Fibroblast of lung (primary cell): Measurements from ENCODE around the gene CTDSPL. TPM values are rescaled to one million over a fixed set of nuclear protein-coding genes. Genes with fewer than 3 reads are reported as not detected.

Experiments
- DNase-seq, 2 donors: peaks; one replicate each; pipeline versions ENCODE4 v3.0.0 to v3.0.0-alpha.2; 2010; ENCODE audit warnings: low read depth in 2 of 2
- H2AFZ ChIP-seq: 2 replicates; pipeline ENCODE4 v1.5.1; 2012; ENCODE audit warnings: low read length, control low read depth, inconsistent platforms
- H3K27ac ChIP-seq: 2 replicates; pipeline ENCODE4 v1.5.1; 2011; ENCODE audit warnings: low read length, control low read depth; ENCODE audit not compliant: insufficient read depth
- H3K27me3 ChIP-seq: 2 replicates; pipeline ENCODE4 v1.5.1; 2011; ENCODE audit warnings: mild to moderate bottlenecking, low read length; ENCODE audit not compliant: control insufficient read depth, insufficient read depth
- H3K36me3 ChIP-seq: 2 replicates; pipeline ENCODE4 v1.5.1; 2011; ENCODE audit warnings: low read length; ENCODE audit not compliant: control insufficient read depth, insufficient read depth
- H3K4me1 ChIP-seq: 2 replicates; pipeline ENCODE4 v1.5.1; 2011; ENCODE audit warnings: low read length; ENCODE audit not compliant: control insufficient read depth, insufficient read depth; ENCODE audit errors: extremely low read depth
- H3K4me2 ChIP-seq: 2 replicates; pipeline ENCODE4 v1.5.1; 2011; ENCODE audit warnings: low read length, control low read depth; ENCODE audit not compliant: insufficient read depth; ENCODE audit errors: extremely low read depth
- H3K4me3 ChIP-seq, 4 experiments: fragments of 200-600 bp in 1 of 4; sonication (generic) in 1 of 4; replicated peaks in 1 of 4; 2 replicates each; pipeline ENCODE4 v1.5.1; 2011 to 2016; ENCODE audit warnings: low read length in 4 of 4, low read depth in 3 of 4, mild to moderate bottlenecking in 3 of 4, control low read depth in 2 of 4, inconsistent platforms in 1 of 4, mixed read lengths in 1 of 4; ENCODE audit not compliant: insufficient read depth in 1 of 4; ENCODE audit errors: control extremely low read depth in 1 of 4
- H3K79me2 ChIP-seq: 2 replicates; pipeline ENCODE4 v1.5.1; 2012; ENCODE audit warnings: mild to moderate bottlenecking, low read length, inconsistent platforms; ENCODE audit not compliant: control insufficient read depth, insufficient read depth
- H3K9ac ChIP-seq: 2 replicates; pipeline ENCODE4 v1.5.1; 2011; ENCODE audit warnings: mild to moderate bottlenecking, low read length, control low read depth; ENCODE audit not compliant: insufficient read depth
- H3K9me3 ChIP-seq: 2 replicates; pipeline ENCODE4 v1.5.1; 2012; ENCODE audit warnings: low read depth, low read length; ENCODE audit not compliant: control insufficient read depth, insufficient read depth
- H4K20me1 ChIP-seq: 2 replicates; pipeline ENCODE4 v1.5.1; 2011; ENCODE audit warnings: low read length; ENCODE audit not compliant: control insufficient read depth, insufficient read depth; ENCODE audit errors: extremely low read depth
- CTCF ChIP-seq, 2 donors: IDR thresholded peaks in 1 of 2; conservative IDR thresholded peaks in 1 of 2; 1 replicate in 1 of 2; 2 replicates in 1 of 2; pipeline ENCODE4 v1.5.1; 2011 to 2012; ENCODE audit warnings: low read length in 2 of 2, control low read depth in 1 of 2, inconsistent platforms in 1 of 2, low read depth in 1 of 2, mild to moderate bottlenecking in 1 of 2
- EZH2 ChIP-seq: IDR thresholded peaks from 2 replicates; pipeline ENCODE4 v1.5.1; 2012; ENCODE audit warnings: low read length, control low read depth, mild to moderate bottlenecking; ENCODE audit errors: missing control alignments
- polyA plus RNA-seq, 2 donors: library from polyadenylated mRNA; depleted of rRNA in 1 of 2; stranded (reverse) in 1 of 2; unstranded in 1 of 2; fragments of >200 nt; gene quantifications; 2 replicates each; pipeline ENCODE4 v1.2.1, GENCODE V29; 2011 to 2012; ENCODE audit warnings: missing spikeins in 1 of 2
- total RNA-seq: library from RNA; depleted of rRNA; stranded (reverse); fragments of >200 nt; gene quantifications from 2 replicates; pipeline ENCODE4 v1.2.1, GENCODE V29; 2014

CTDSPL gene
- total and polyA plus RNA-seq, 2 donors (not counting 1 experiment from before 2014, with no cell fraction given): 34.0 to 51.5 TPM

- DNase-seq: peak in 1 of 2 donors; percentile 73
- H3K9me3 ChIP-seq: no peaks in the 10 kb centered on the region
- H3K4me1 ChIP-seq: peaks cover 28% of the 10 kb centered on the region
- no peaks in the 10 kb centered on the region for H3K27me3 ChIP-seq
- no peaks in the 10 kb centered on the region for H3K36me3 ChIP-seq
- H3K79me2 ChIP-seq: peaks cover 3% of the 10 kb centered on the region
- no peak overlapping the region for H2AFZ ChIP-seq
- H4K20me1 ChIP-seq: no peaks in the 10 kb centered on the region
- no peak overlapping the region for H3K4me2 ChIP-seq
- TF ChIP-seq CTCF (conservative IDR thresholded peaks at IDR 0.05 in 1 of 2, IDR thresholded peaks at IDR 0.05 in 1 of 2; ENCODE audit: low read depth in 1 of 2, low read length in 2 of 2) (no peak), EZH2 (no peak)
- H3K27ac ChIP-seq: peak overlapping the region; percentile 35
- H3K9ac ChIP-seq: no peak overlapping the region
- no peak overlapping the region for H3K4me3 ChIP-seq
These were observed 82.1 kb downstream of the CTDSPL start for GRCh38 chr3:37943631-37944314.

- H3K4me2 ChIP-seq: peak overlapping the region; percentile 46
- H3K4me3 ChIP-seq: no peak overlapping the region
- peaks cover 3% of the 10 kb centered on the region for H3K79me2 ChIP-seq
These were observed 82.7 kb downstream of the CTDSPL start for GRCh38 chr3:37944391-37944842.

More at GRCh38 chr3:37944391-37944842, 82.7 kb downstream of the CTDSPL start:
- no peak overlapping the region for H3K9ac ChIP-seq
- no peaks in the 10 kb centered on the region for H3K9me3 ChIP-seq
- H3K4me1 ChIP-seq: peaks cover 28% of the 10 kb centered on the region
- peak overlapping the region; percentile 5 for H3K27ac ChIP-seq
- TF ChIP-seq CTCF (conservative IDR thresholded peaks at IDR 0.05 in 1 of 2, IDR thresholded peaks at IDR 0.05 in 1 of 2; ENCODE audit: low read depth in 1 of 2, low read length in 2 of 2) (no peak), EZH2 (no peak)
- no peaks in the 10 kb centered on the region for H4K20me1 ChIP-seq
- no peaks in the 10 kb centered on the region for H3K36me3 ChIP-seq
- no peaks in the 10 kb centered on the region for H3K27me3 ChIP-seq
- H2AFZ ChIP-seq: no peak overlapping the region
- DNase-seq: no peak
